Ectodermal cell (in vitro differentiated cells): ENCODE results near the gene PPP5C.

Experiments
- H3K27ac ChIP-seq: 2 replicates; pipeline ENCODE4 v1.7.0; 2013; ENCODE audit warnings: mild to moderate bottlenecking, low read depth, low read length; ENCODE audit not compliant: insufficient read depth, poor library complexity, severe bottlenecking
- H3K27me3 ChIP-seq: 2 replicates; pipeline ENCODE4 v1.7.0; 2013; ENCODE audit warnings: mild to moderate bottlenecking, low read length; ENCODE audit not compliant: insufficient read depth, control insufficient read depth, poor library complexity, severe bottlenecking
- H3K36me3 ChIP-seq: one replicate; pipeline ENCODE4 v1.7.0; 2013; ENCODE audit warnings: low read length; ENCODE audit not compliant: control insufficient read depth, insufficient read depth
- H3K4me1 ChIP-seq: one replicate; pipeline ENCODE4 v1.7.0; 2013; ENCODE audit warnings: low read length; ENCODE audit not compliant: control insufficient read depth, insufficient read depth
- H3K4me3 ChIP-seq: 2 replicates; pipeline ENCODE4 v1.7.0; 2013; ENCODE audit warnings: low read depth, low read length, control low read depth; ENCODE audit not compliant: insufficient read depth
- H3K9me3 ChIP-seq: 2 replicates; pipeline ENCODE4 v1.7.0; 2013; ENCODE audit warnings: mild to moderate bottlenecking, low read length, moderate library complexity; ENCODE audit not compliant: control insufficient read depth
- WGBS, 2 experiments: methylation state at CpG; one replicate each; pipeline ENCODE4 v1.1.7; 2013; ENCODE audit warnings: missing lambda C conversion rate in 2 of 2; 5-methylcytosine and 5-hydroxymethylcytosine counted together

Gene PPP5C

GRCh38 chr19:46384396-46384795 lies 37.5 kb downstream of the PPP5C start:
- H3K4me3 ChIP-seq, result no peak overlapping the region
- WGBS, 2 experiments, result 94 to 96% methylated on average over 11 of the region's 11 CpGs
- H3K36me3 ChIP-seq, result peaks cover 45% of the 10 kb centered on the region
- H3K27me3 ChIP-seq, result no peaks in the 10 kb centered on the region
- no peaks in the 10 kb centered on the region for H3K9me3 ChIP-seq
- no peaks in the 10 kb centered on the region for H3K4me1 ChIP-seq
- no peak overlapping the region for H3K27ac ChIP-seq

- Histone ChIP-seq H3K36me3 (peaks cover 50% of the 10 kb centered on the region), H3K27ac (no peak overlapping the region), H3K4me3 (no peak overlapping the region), H3K27me3 (no peaks in the 10 kb centered on the region), H3K9me3 (no peaks in the 10 kb centered on the region), H3K4me1 (no peaks in the 10 kb centered on the region)
- WGBS, 2 experiments, result 92% methylated on average over 11 of the region's 11 CpGs
Observed at GRCh38 chr19:46385636-46386035, 38.7 kb downstream of the PPP5C start.

- Histone ChIP-seq H3K27ac (no peak overlapping the region), H3K4me3 (no peak overlapping the region), H3K4me1 (no peaks in the 10 kb centered on the region), H3K36me3 (peaks cover 51% of the 10 kb centered on the region), H3K9me3 (no peaks in the 10 kb centered on the region), H3K27me3 (no peaks in the 10 kb centered on the region)
- 96% methylated on average over 10 of the region's 10 CpGs for WGBS, 2 experiments
Observed at GRCh38 chr19:46386151-46386550, 39.3 kb downstream of the PPP5C start.

- WGBS, 2 experiments, result 95 to 96% methylated on average over 30 of the region's 30 CpGs
- no peaks in the 10 kb centered on the region for H3K9me3 ChIP-seq
- no peaks in the 10 kb centered on the region for H3K27me3 ChIP-seq
- H3K4me3 ChIP-seq, result no peak overlapping the region
- no peaks in the 10 kb centered on the region for H3K4me1 ChIP-seq
- H3K27ac ChIP-seq, result no peak overlapping the region
- H3K36me3 ChIP-seq, result peaks cover 54% of the 10 kb centered on the region
Observed at GRCh38 chr19:46386996-46387712, 40.3 kb downstream of the PPP5C start.

GRCh38 chr19:46387713-46388130 lies 40.8 kb downstream of the PPP5C start:
- Histone ChIP-seq H3K9me3 (no peaks in the 10 kb centered on the region), H3K4me3 (no peak overlapping the region), H3K36me3 (peaks cover 54% of the 10 kb centered on the region), H3K4me1 (no peaks in the 10 kb centered on the region), H3K27ac (no peak overlapping the region), H3K27me3 (no peaks in the 10 kb centered on the region)
- 95 to 98% methylated on average over 10 of the region's 10 CpGs for WGBS, 2 experiments

- H3K27ac ChIP-seq, result no peak overlapping the region
- H3K36me3 ChIP-seq, result peaks cover 54% of the 10 kb centered on the region
- 91% methylated on average over 25 of the region's 25 CpGs for WGBS, 2 experiments
- no peak overlapping the region for H3K4me3 ChIP-seq
- no peaks in the 10 kb centered on the region for H3K27me3 ChIP-seq
- no peaks in the 10 kb centered on the region for H3K9me3 ChIP-seq
- no peaks in the 10 kb centered on the region for H3K4me1 ChIP-seq
Observed at GRCh38 chr19:46388311-46389095, 41.6 kb downstream of the PPP5C start.

- H3K9me3 ChIP-seq, result no peaks in the 10 kb centered on the region
- no peaks in the 10 kb centered on the region for H3K27me3 ChIP-seq
- H3K4me1 ChIP-seq, result no peaks in the 10 kb centered on the region
- no peak overlapping the region for H3K4me3 ChIP-seq
- no peak overlapping the region for H3K27ac ChIP-seq
- peaks cover 50% of the 10 kb centered on the region for H3K36me3 ChIP-seq
- 91 to 96% methylated on average over 13 to 16 of the region's 16 CpGs for whole genome bisulfite sequencing, 2 experiments
Observed at GRCh38 chr19:46390121-46390858, 43.4 kb downstream of the PPP5C start.

- Histone ChIP-seq H3K27ac (no peak overlapping the region), H3K27me3 (no peaks in the 10 kb centered on the region), H3K4me3 (no peak overlapping the region), H3K9me3 (no peaks in the 10 kb centered on the region), H3K36me3 (peaks cover 50% of the 10 kb centered on the region), H3K4me1 (no peaks in the 10 kb centered on the region)
- 95 to 97% methylated on average over 18 of the region's 18 CpGs for WGBS, 2 experiments
Observed at GRCh38 chr19:46390866-46391265, 44.0 kb downstream of the PPP5C start.

- Histone ChIP-seq H3K27ac (no peak overlapping the region), H3K36me3 (peaks cover 45% of the 10 kb centered on the region), H3K4me3 (no peak overlapping the region), H3K4me1 (no peaks in the 10 kb centered on the region), H3K27me3 (no peaks in the 10 kb centered on the region), H3K9me3 (no peaks in the 10 kb centered on the region)
- WGBS, 2 experiments, result 93 to 94% methylated on average over 33 of the region's 33 CpGs
Observed at GRCh38 chr19:46391296-46392251, 44.7 kb downstream of the PPP5C start.
